ENCODE data around the gene ATP2B1.

ATP2B1 gene

GRCh38 chr12:89674326-89674942 lies 34.2 kb downstream of the ATP2B1 start:
- Histone ChIP-seq H3K27me3 (ENCODE audit: control insufficient read depth, insufficient read depth, low read length) (no peaks in the 10 kb centered on the region), H3K4me3 (ENCODE audit: low read length) (no peak overlapping the region), H3K27ac (ENCODE audit: low read length) (no peak overlapping the region), H3K4me1 (ENCODE audit: control insufficient read depth, insufficient read depth, low read length) (no peaks in the 10 kb centered on the region), H3K9me3 (ENCODE audit: control insufficient read depth, insufficient read depth, low read length) (no peaks in the 10 kb centered on the region), H3K36me3 (ENCODE audit: control insufficient read depth, insufficient read depth, low read length) (no peaks in the 10 kb centered on the region)
- DNase-seq (ENCODE audit: low read depth, low spot score), result no peak
- WGBS (ENCODE audit: insufficient coverage, insufficient read length), result no CpG with 5 or more reads among the region's 2 CpGs

- no peak for DNase-seq (ENCODE audit: low read depth, low spot score)
- no peak overlapping the region for H3K27ac ChIP-seq (ENCODE audit: low read length)
- H3K4me3 ChIP-seq (ENCODE audit: low read length), result no peak overlapping the region
- H3K27me3 ChIP-seq (ENCODE audit: control insufficient read depth, insufficient read depth, low read length), result no peaks in the 10 kb centered on the region
- no peaks in the 10 kb centered on the region for H3K36me3 ChIP-seq (ENCODE audit: control insufficient read depth, insufficient read depth, low read length)
- WGBS (ENCODE audit: insufficient coverage, insufficient read length), result no CpG with 5 or more reads among the region's 2 CpGs
- H3K9me3 ChIP-seq (ENCODE audit: control insufficient read depth, insufficient read depth, low read length), result no peaks in the 10 kb centered on the region
- no peaks in the 10 kb centered on the region for H3K4me1 ChIP-seq (ENCODE audit: control insufficient read depth, insufficient read depth, low read length)
These were observed 35.0 kb downstream of the ATP2B1 start for GRCh38 chr12:89673603-89674002.

- WGBS (ENCODE audit: insufficient coverage, insufficient read length), result no CpG with 5 or more reads among the region's 2 CpGs
- no peak for DNase-seq (ENCODE audit: low read depth, low spot score)
- Histone ChIP-seq H3K36me3 (ENCODE audit: control insufficient read depth, insufficient read depth, low read length) (no peaks in the 10 kb centered on the region), H3K27me3 (ENCODE audit: control insufficient read depth, insufficient read depth, low read length) (no peaks in the 10 kb centered on the region), H3K4me3 (ENCODE audit: low read length) (no peak overlapping the region), H3K4me1 (ENCODE audit: control insufficient read depth, insufficient read depth, low read length) (no peaks in the 10 kb centered on the region), H3K9me3 (ENCODE audit: control insufficient read depth, insufficient read depth, low read length) (no peaks in the 10 kb centered on the region), H3K27ac (ENCODE audit: low read length) (no peak overlapping the region)
These were observed 36.1 kb downstream of the ATP2B1 start for GRCh38 chr12:89672589-89672979.

GRCh38 chr12:89671469-89671868 lies 37.2 kb downstream of the ATP2B1 start:
- no peaks in the 10 kb centered on the region for H3K4me1 ChIP-seq (ENCODE audit: control insufficient read depth, insufficient read depth, low read length)
- no CpG with 5 or more reads among the region's 4 CpGs for WGBS (ENCODE audit: insufficient coverage, insufficient read length)

GRCh38 chr12:89669197-89669596 lies 39.4 kb downstream of the ATP2B1 start:
- DNase-seq (ENCODE audit: low read depth, low spot score), result no peak
- Histone ChIP-seq H3K36me3 (ENCODE audit: control insufficient read depth, insufficient read depth, low read length) (no peaks in the 10 kb centered on the region), H3K9me3 (ENCODE audit: control insufficient read depth, insufficient read depth, low read length) (no peaks in the 10 kb centered on the region), H3K4me1 (ENCODE audit: control insufficient read depth, insufficient read depth, low read length) (no peaks in the 10 kb centered on the region), H3K27me3 (ENCODE audit: control insufficient read depth, insufficient read depth, low read length) (no peaks in the 10 kb centered on the region), H3K27ac (ENCODE audit: low read length) (no peak overlapping the region), H3K4me3 (ENCODE audit: low read length) (no peak overlapping the region)
- no CpG with 5 or more reads among the region's 6 CpGs for WGBS (ENCODE audit: insufficient coverage, insufficient read length)

More at GRCh38 chr12:89671469-89671868, 37.2 kb downstream of the ATP2B1 start:
- H3K4me3 ChIP-seq (ENCODE audit: low read length), result no peak overlapping the region
- H3K27me3 ChIP-seq (ENCODE audit: control insufficient read depth, insufficient read depth, low read length), result no peaks in the 10 kb centered on the region
- H3K27ac ChIP-seq (ENCODE audit: low read length), result no peak overlapping the region
- no peak for DNase-seq (ENCODE audit: low read depth, low spot score)
- H3K9me3 ChIP-seq (ENCODE audit: control insufficient read depth, insufficient read depth, low read length), result no peaks in the 10 kb centered on the region
- no peaks in the 10 kb centered on the region for H3K36me3 ChIP-seq (ENCODE audit: control insufficient read depth, insufficient read depth, low read length)

GRCh38 chr12:89665556-89665955 lies 43.1 kb downstream of the ATP2B1 start:
- Histone ChIP-seq H3K9me3 (ENCODE audit: control insufficient read depth, insufficient read depth, low read length) (no peaks in the 10 kb centered on the region), H3K4me1 (ENCODE audit: control insufficient read depth, insufficient read depth, low read length) (no peaks in the 10 kb centered on the region), H3K36me3 (ENCODE audit: control insufficient read depth, insufficient read depth, low read length) (no peaks in the 10 kb centered on the region), H3K27me3 (ENCODE audit: control insufficient read depth, insufficient read depth, low read length) (no peaks in the 10 kb centered on the region), H3K27ac (ENCODE audit: low read length) (no peak overlapping the region), H3K4me3 (ENCODE audit: low read length) (no peak overlapping the region)
- WGBS (ENCODE audit: insufficient coverage, insufficient read length), result no CpG with 5 or more reads among the region's 1 CpG
- DNase-seq (ENCODE audit: low read depth, low spot score), result no peak

- Histone ChIP-seq H3K4me3 (ENCODE audit: low read length) (no peak overlapping the region), H3K9me3 (ENCODE audit: control insufficient read depth, insufficient read depth, low read length) (no peaks in the 10 kb centered on the region), H3K27me3 (ENCODE audit: control insufficient read depth, insufficient read depth, low read length) (no peaks in the 10 kb centered on the region), H3K36me3 (ENCODE audit: control insufficient read depth, insufficient read depth, low read length) (no peaks in the 10 kb centered on the region), H3K4me1 (ENCODE audit: control insufficient read depth, insufficient read depth, low read length) (no peaks in the 10 kb centered on the region), H3K27ac (ENCODE audit: low read length) (no peak overlapping the region)
- WGBS (ENCODE audit: insufficient coverage, insufficient read length), result no CpG with 5 or more reads among the region's 1 CpG
- DNase-seq (ENCODE audit: low read depth, low spot score), result no peak
These were observed 44.2 kb downstream of the ATP2B1 start for GRCh38 chr12:89664441-89664840.

GRCh38 chr12:89663577-89664357 lies 44.9 kb downstream of the ATP2B1 start:
- no peak for DNase-seq (ENCODE audit: low read depth, low spot score)
- H3K27ac ChIP-seq (ENCODE audit: low read length), result no peak overlapping the region
- whole genome bisulfite sequencing (ENCODE audit: insufficient coverage, insufficient read length), result no CpG with 5 or more reads among the region's 4 CpGs

GRCh38 chr12:89662623-89663022 lies 46.0 kb downstream of the ATP2B1 start:
- no peak for DNase-seq (ENCODE audit: low read depth, low spot score)
- Histone ChIP-seq H3K9me3 (ENCODE audit: control insufficient read depth, insufficient read depth, low read length) (no peaks in the 10 kb centered on the region), H3K4me3 (ENCODE audit: low read length) (no peak overlapping the region), H3K4me1 (ENCODE audit: control insufficient read depth, insufficient read depth, low read length) (no peaks in the 10 kb centered on the region), H3K36me3 (ENCODE audit: control insufficient read depth, insufficient read depth, low read length) (no peaks in the 10 kb centered on the region), H3K27ac (ENCODE audit: low read length) (no peak overlapping the region), H3K27me3 (ENCODE audit: control insufficient read depth, insufficient read depth, low read length) (no peaks in the 10 kb centered on the region)

More at GRCh38 chr12:89663577-89664357, 44.9 kb downstream of the ATP2B1 start:
- Histone ChIP-seq H3K27me3 (ENCODE audit: control insufficient read depth, insufficient read depth, low read length) (no peaks in the 10 kb centered on the region), H3K4me1 (ENCODE audit: control insufficient read depth, insufficient read depth, low read length) (no peaks in the 10 kb centered on the region), H3K9me3 (ENCODE audit: control insufficient read depth, insufficient read depth, low read length) (no peaks in the 10 kb centered on the region), H3K36me3 (ENCODE audit: control insufficient read depth, insufficient read depth, low read length) (no peaks in the 10 kb centered on the region), H3K4me3 (ENCODE audit: low read length) (no peak overlapping the region)

GRCh38 chr12:89661706-89662330 lies 46.8 kb downstream of the ATP2B1 start:
- Histone ChIP-seq H3K9me3 (ENCODE audit: control insufficient read depth, insufficient read depth, low read length) (no peaks in the 10 kb centered on the region), H3K27ac (ENCODE audit: low read length) (no peak overlapping the region), H3K4me3 (ENCODE audit: low read length) (no peak overlapping the region), H3K27me3 (ENCODE audit: control insufficient read depth, insufficient read depth, low read length) (no peaks in the 10 kb centered on the region), H3K36me3 (ENCODE audit: control insufficient read depth, insufficient read depth, low read length) (no peaks in the 10 kb centered on the region), H3K4me1 (ENCODE audit: control insufficient read depth, insufficient read depth, low read length) (no peaks in the 10 kb centered on the region)
- WGBS (ENCODE audit: insufficient coverage, insufficient read length), result 100% methylated on average over 1 of the region's 4 CpGs
- DNase-seq (ENCODE audit: low read depth, low spot score), result no peak

Data from iPS DF 6.9 (cell line).